Measurements from ENCODE around the gene TBC1D22A.
"Not testable (repeated sequence)": the region's sequence is repeated elsewhere in the genome, so short reads cannot be mapped to it uniquely, and the experiment has no call there.

The TBC1D22A gene

GRCh38 chr22:47155912-47156311 lies 393.5 kb downstream of the TBC1D22A start:
- no peak for DNase-seq (ENCODE audit: low spot score)

- no peak for DNase-seq (ENCODE audit: low spot score)
These were observed 394.1 kb downstream of the TBC1D22A start for GRCh38 chr22:47156352-47157092.

GRCh38 chr22:47157093-47157420 lies 394.6 kb downstream of the TBC1D22A start:
- DNase-seq (ENCODE audit: low spot score), result no peak

GRCh38 chr22:47157486-47158270 lies 395.2 kb downstream of the TBC1D22A start:
- no peak for DNase-seq (ENCODE audit: low spot score)

- no peak for DNase-seq (ENCODE audit: low spot score)
These were observed 396.0 kb downstream of the TBC1D22A start for GRCh38 chr22:47158457-47158856.

- DNase-seq (ENCODE audit: low spot score), result no peak
These were observed 397.1 kb downstream of the TBC1D22A start for GRCh38 chr22:47159592-47159991.

- DNase-seq (ENCODE audit: low spot score), result no peak
These were observed 397.7 kb downstream of the TBC1D22A start for GRCh38 chr22:47160141-47160541.

- DNase-seq (ENCODE audit: low spot score), result no peak
These were observed 398.5 kb downstream of the TBC1D22A start for GRCh38 chr22:47160781-47161520.

GRCh38 chr22:47161631-47162030 lies 399.2 kb downstream of the TBC1D22A start:
- DNase-seq (ENCODE audit: low spot score), result no peak

- no peak for DNase-seq (ENCODE audit: low spot score)
These were observed 400.4 kb downstream of the TBC1D22A start for GRCh38 chr22:47162865-47163264.

- DNase-seq (ENCODE audit: low spot score), result no peak
These were observed 401.0 kb downstream of the TBC1D22A start for GRCh38 chr22:47163481-47163855.

- no peak for DNase-seq (ENCODE audit: low spot score)
These were observed 401.5 kb downstream of the TBC1D22A start for GRCh38 chr22:47163856-47164513.

GRCh38 chr22:47164514-47165337 lies 402.3 kb downstream of the TBC1D22A start:
- no peak for DNase-seq (ENCODE audit: low spot score)

- no peak for DNase-seq (ENCODE audit: low spot score)
These were observed 403.0 kb downstream of the TBC1D22A start for GRCh38 chr22:47165338-47166032.

GRCh38 chr22:47166033-47166404 lies 403.6 kb downstream of the TBC1D22A start:
- DNase-seq (ENCODE audit: low spot score), result no peak

- no peak for DNase-seq (ENCODE audit: low spot score)
These were observed 404.1 kb downstream of the TBC1D22A start for GRCh38 chr22:47166446-47167016.

- DNase-seq (ENCODE audit: low spot score), result no peak
These were observed 404.6 kb downstream of the TBC1D22A start for GRCh38 chr22:47167056-47167455.

- not testable (repeated sequence) for DNase-seq (ENCODE audit: low spot score)
These were observed 405.5 kb downstream of the TBC1D22A start for GRCh38 chr22:47167921-47168320.

GRCh38 chr22:47168441-47168840 lies 406.0 kb downstream of the TBC1D22A start:
- no peak for DNase-seq (ENCODE audit: low spot score)

Measured in COLO829 (cell line).